Stimulated activated effector memory CD8-positive, alpha-beta T cell treated with anti-CD3 and anti-CD28 coated beads, Interleukin-12 subunit alpha, Interleukin-12 subunit beta, amount 100 ng/mL, for 72 hours (primary cell): Measurements from ENCODE around the gene NEB.

Experiments
- ATAC-seq: fragments of 150-1000 bp; cut with Tn5 transposase; 2 replicates; pipeline ENCODE4 v1.10.0; 2021
- DNase-seq, 2 donors: peaks; one replicate each; pipeline ENCODE4 v3.0.0; 2021 to 2022; ENCODE audit warnings: low spot score in 2 of 2
- H3K27ac Mint-ChIP-seq: one replicate; pipeline ENCODE4 v1.8.0; 2022; ENCODE audit warnings: mild to moderate bottlenecking, mixed read lengths
- H3K36me3 Mint-ChIP-seq: one replicate; pipeline ENCODE4 v1.8.0; 2022; ENCODE audit warnings: mild to moderate bottlenecking, mixed read lengths
- H3K4me1 Mint-ChIP-seq: one replicate; pipeline ENCODE4 v1.8.0; 2022; ENCODE audit warnings: mixed read lengths
- H3K4me3 Mint-ChIP-seq: one replicate; pipeline ENCODE4 v1.8.0; 2022; ENCODE audit warnings: mild to moderate bottlenecking, mixed read lengths
- H3K9me3 Mint-ChIP-seq: one replicate; pipeline ENCODE4 v1.8.0; 2022; ENCODE audit warnings: mixed read lengths

NEB gene

GRCh38 chr2:151506170-151506569 is 228.1 kb downstream of the NEB start:
- H3K4me3 Mint-ChIP-seq = no peak overlapping the region
- H3K27ac Mint-ChIP-seq = no peak overlapping the region
- no peak for ATAC-seq
- no peak for DNase-seq
- no peaks in the 10 kb centered on the region for H3K36me3 Mint-ChIP-seq
- H3K4me1 Mint-ChIP-seq = no peaks in the 10 kb centered on the region
- H3K9me3 Mint-ChIP-seq = no peaks in the 10 kb centered on the region

GRCh38 chr2:151498178-151498577 is 236.1 kb downstream of the NEB start:
- ATAC-seq = no peak
- Mint-ChIP-seq H3K9me3 (no peaks in the 10 kb centered on the region), H3K36me3 (no peaks in the 10 kb centered on the region), H3K4me1 (no peaks in the 10 kb centered on the region), H3K4me3 (no peak overlapping the region), H3K27ac (no peak overlapping the region)
- DNase-seq = no peak

GRCh38 chr2:151491496-151491895 is 242.8 kb downstream of the NEB start:
- Mint-ChIP-seq H3K36me3 (peaks cover 4% of the 10 kb centered on the region), H3K9me3 (no peaks in the 10 kb centered on the region), H3K4me3 (no peak overlapping the region), H3K4me1 (no peaks in the 10 kb centered on the region), H3K27ac (no peak overlapping the region)
- no peak for DNase-seq
- ATAC-seq = no peak

- H3K4me1 Mint-ChIP-seq = peaks cover 9% of the 10 kb centered on the region
- no peak overlapping the region for H3K27ac Mint-ChIP-seq
- H3K9me3 Mint-ChIP-seq = no peaks in the 10 kb centered on the region
- ATAC-seq (no peak), DNase-seq (no peak)
- no peak overlapping the region for H3K4me3 Mint-ChIP-seq
- H3K36me3 Mint-ChIP-seq = peaks cover 16% of the 10 kb centered on the region
These were observed 244.0 kb downstream of the NEB start for GRCh38 chr2:151490276-151490675.

GRCh38 chr2:151486053-151486452 is 248.2 kb downstream of the NEB start:
- ATAC-seq = peak; percentile 23
- H3K9me3 Mint-ChIP-seq = no peaks in the 10 kb centered on the region
- peaks cover 24% of the 10 kb centered on the region for H3K4me1 Mint-ChIP-seq
- H3K4me3 Mint-ChIP-seq = no peak overlapping the region
- no peak overlapping the region for H3K27ac Mint-ChIP-seq
- H3K36me3 Mint-ChIP-seq = peaks cover 45% of the 10 kb centered on the region
- DNase-seq = no peak

GRCh38 chr2:151484100-151484499 is 250.2 kb downstream of the NEB start:
- DNase-seq (no peak), ATAC-seq (no peak)
- no peaks in the 10 kb centered on the region for H3K9me3 Mint-ChIP-seq
- peaks cover 26% of the 10 kb centered on the region for H3K4me1 Mint-ChIP-seq
- no peak overlapping the region for H3K27ac Mint-ChIP-seq
- H3K4me3 Mint-ChIP-seq = no peak overlapping the region
- peaks cover 60% of the 10 kb centered on the region for H3K36me3 Mint-ChIP-seq

GRCh38 chr2:151483546-151483945 is 250.7 kb downstream of the NEB start:
- Mint-ChIP-seq H3K27ac (no peak overlapping the region), H3K4me3 (no peak overlapping the region), H3K36me3 (peaks cover 65% of the 10 kb centered on the region), H3K4me1 (peaks cover 26% of the 10 kb centered on the region), H3K9me3 (no peaks in the 10 kb centered on the region)
- no peak for DNase-seq
- ATAC-seq = no peak

GRCh38 chr2:151482171-151482725 is 252.0 kb downstream of the NEB start:
- Mint-ChIP-seq H3K4me3 (no peak overlapping the region), H3K27ac (peak overlapping the region; percentile 69), H3K36me3 (peaks cover 78% of the 10 kb centered on the region), H3K9me3 (no peaks in the 10 kb centered on the region), H3K4me1 (peaks cover 26% of the 10 kb centered on the region)
- ATAC-seq (peak; percentile 38), DNase-seq (no peak)

GRCh38 chr2:151481744-151482143 is 252.5 kb downstream of the NEB start:
- DNase-seq (peak in 1 of 2 donors; percentile 56), ATAC-seq (peak; percentile 91)
- no peak overlapping the region for H3K4me3 Mint-ChIP-seq
- peak overlapping the region; percentile 69 for H3K27ac Mint-ChIP-seq
- H3K4me1 Mint-ChIP-seq = peaks cover 26% of the 10 kb centered on the region
- H3K9me3 Mint-ChIP-seq = no peaks in the 10 kb centered on the region
- peaks cover 82% of the 10 kb centered on the region for H3K36me3 Mint-ChIP-seq

- Mint-ChIP-seq H3K9me3 (no peaks in the 10 kb centered on the region), H3K4me1 (peaks cover 17% of the 10 kb centered on the region), H3K4me3 (no peak overlapping the region), H3K27ac (no peak overlapping the region), H3K36me3 (peaks cover 92% of the 10 kb centered on the region)
- ATAC-seq (no peak), DNase-seq (no peak)
These were observed 256.3 kb downstream of the NEB start for GRCh38 chr2:151478011-151478410.

- peaks cover 15% of the 10 kb centered on the region for H3K4me1 Mint-ChIP-seq
- H3K27ac Mint-ChIP-seq = no peak overlapping the region
- peaks cover 96% of the 10 kb centered on the region for H3K36me3 Mint-ChIP-seq
- DNase-seq (no peak), ATAC-seq (no peak)
- H3K4me3 Mint-ChIP-seq = no peak overlapping the region
- no peaks in the 10 kb centered on the region for H3K9me3 Mint-ChIP-seq
These were observed 258.0 kb downstream of the NEB start for GRCh38 chr2:151476287-151476686.

GRCh38 chr2:151475071-151475470 is 259.2 kb downstream of the NEB start:
- DNase-seq (no peak), ATAC-seq (no peak)
- Mint-ChIP-seq H3K9me3 (no peaks in the 10 kb centered on the region), H3K27ac (no peak overlapping the region), H3K36me3 (peaks cover 100% of the 10 kb centered on the region), H3K4me1 (peaks cover 11% of the 10 kb centered on the region), H3K4me3 (no peak overlapping the region)

GRCh38 chr2:151472966-151473365 is 261.3 kb downstream of the NEB start:
- peaks cover 100% of the 10 kb centered on the region for H3K36me3 Mint-ChIP-seq
- H3K9me3 Mint-ChIP-seq = no peaks in the 10 kb centered on the region
- H3K4me1 Mint-ChIP-seq = peaks cover 11% of the 10 kb centered on the region
- ATAC-seq (no peak), DNase-seq (no peak)
- H3K4me3 Mint-ChIP-seq = no peak overlapping the region
- H3K27ac Mint-ChIP-seq = no peak overlapping the region

- H3K27ac Mint-ChIP-seq = no peak overlapping the region
- H3K4me1 Mint-ChIP-seq = peaks cover 12% of the 10 kb centered on the region
- H3K36me3 Mint-ChIP-seq = peaks cover 100% of the 10 kb centered on the region
- H3K9me3 Mint-ChIP-seq = no peaks in the 10 kb centered on the region
- H3K4me3 Mint-ChIP-seq = no peak overlapping the region
- no peak for ATAC-seq
- DNase-seq = no peak
These were observed 263.7 kb downstream of the NEB start for GRCh38 chr2:151470556-151470955.

- no peak for DNase-seq
- H3K4me3 Mint-ChIP-seq = no peak overlapping the region
- H3K27ac Mint-ChIP-seq = no peak overlapping the region
- H3K9me3 Mint-ChIP-seq = no peaks in the 10 kb centered on the region
- no peak for ATAC-seq
- H3K4me1 Mint-ChIP-seq = peaks cover 16% of the 10 kb centered on the region
- H3K36me3 Mint-ChIP-seq = peaks cover 100% of the 10 kb centered on the region
These were observed 268.5 kb downstream of the NEB start for GRCh38 chr2:151465771-151466170.

GRCh38 chr2:151459358-151459757 is 274.9 kb downstream of the NEB start:
- no peak for DNase-seq
- H3K27ac Mint-ChIP-seq = no peak overlapping the region
- peaks cover 7% of the 10 kb centered on the region for H3K4me1 Mint-ChIP-seq
- H3K9me3 Mint-ChIP-seq = no peaks in the 10 kb centered on the region
- H3K36me3 Mint-ChIP-seq = peaks cover 100% of the 10 kb centered on the region
- H3K4me3 Mint-ChIP-seq = no peak overlapping the region
- no peak for ATAC-seq

GRCh38 chr2:151439127-151439526 is 295.1 kb downstream of the NEB start:
- DNase-seq = no peak
- Mint-ChIP-seq H3K9me3 (no peaks in the 10 kb centered on the region), H3K36me3 (peaks cover 100% of the 10 kb centered on the region), H3K4me1 (no peaks in the 10 kb centered on the region), H3K4me3 (no peak overlapping the region), H3K27ac (no peak overlapping the region)
- ATAC-seq = no peak
